Stimulated activated CD4-positive, alpha-beta T cell treated with anti-CD3 and anti-CD28 coated beads, TNF-alpha, amount 100 ng/mL, for 24 hours (primary cell): Measurements from ENCODE around the gene JAGN1.
"Not testable (repeated sequence)": the region's sequence is repeated elsewhere in the genome, so short reads cannot be mapped to it uniquely, and the experiment has no call there.

Experiments used
- DNase-seq, 3 experiments: peaks; one replicate each; pipeline ENCODE4 v3.0.0-alpha.2; 2020; ENCODE audit warnings: low read depth in 3 of 3

JAGN1 gene

DNA sequence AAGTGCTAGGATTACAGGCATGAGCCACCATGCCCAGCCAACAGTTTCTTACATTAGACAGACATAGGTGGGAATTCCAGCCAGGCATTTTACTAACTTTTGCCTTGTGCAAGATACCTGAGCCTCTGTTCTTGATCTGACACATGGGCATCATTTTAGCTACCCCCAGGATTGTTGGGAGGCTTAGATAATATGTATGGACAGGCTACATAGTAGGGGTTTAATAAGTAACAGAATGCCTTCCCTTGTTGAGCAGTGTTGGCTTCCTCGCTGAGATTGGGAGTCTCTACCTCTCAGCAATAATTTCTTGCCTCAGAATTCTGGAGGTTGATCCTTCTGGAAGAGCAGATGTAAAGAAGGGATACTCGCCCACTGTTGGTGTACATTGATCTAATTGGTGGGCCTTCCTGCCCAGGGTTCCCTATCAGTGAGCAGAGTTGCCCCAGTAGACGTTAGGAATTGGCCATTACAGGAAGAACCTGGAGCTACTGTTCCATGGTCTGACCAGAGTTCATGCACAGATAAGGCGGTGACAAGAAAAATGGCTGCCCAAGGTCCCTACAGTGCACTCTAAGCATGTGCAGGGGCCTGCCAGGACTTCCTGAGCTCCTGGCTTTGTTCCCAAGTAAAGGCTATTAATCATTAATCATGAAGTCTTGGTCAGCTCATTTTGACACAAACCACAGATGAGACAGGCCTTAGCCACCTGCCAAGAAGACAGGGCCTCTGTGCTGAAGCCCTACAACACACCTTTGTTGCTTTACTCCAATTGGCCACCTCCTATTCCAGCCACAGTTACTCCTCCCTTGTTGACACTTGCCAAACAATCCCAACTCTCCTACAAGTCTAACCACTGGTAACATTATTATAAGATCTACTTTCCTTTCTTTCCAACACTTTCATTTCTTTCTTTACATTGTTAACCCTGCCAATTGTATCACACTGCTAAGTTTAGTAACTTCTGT lies 7.3 kb downstream of the JAGN1 start:
- no peak for DNase-seq

DNA sequence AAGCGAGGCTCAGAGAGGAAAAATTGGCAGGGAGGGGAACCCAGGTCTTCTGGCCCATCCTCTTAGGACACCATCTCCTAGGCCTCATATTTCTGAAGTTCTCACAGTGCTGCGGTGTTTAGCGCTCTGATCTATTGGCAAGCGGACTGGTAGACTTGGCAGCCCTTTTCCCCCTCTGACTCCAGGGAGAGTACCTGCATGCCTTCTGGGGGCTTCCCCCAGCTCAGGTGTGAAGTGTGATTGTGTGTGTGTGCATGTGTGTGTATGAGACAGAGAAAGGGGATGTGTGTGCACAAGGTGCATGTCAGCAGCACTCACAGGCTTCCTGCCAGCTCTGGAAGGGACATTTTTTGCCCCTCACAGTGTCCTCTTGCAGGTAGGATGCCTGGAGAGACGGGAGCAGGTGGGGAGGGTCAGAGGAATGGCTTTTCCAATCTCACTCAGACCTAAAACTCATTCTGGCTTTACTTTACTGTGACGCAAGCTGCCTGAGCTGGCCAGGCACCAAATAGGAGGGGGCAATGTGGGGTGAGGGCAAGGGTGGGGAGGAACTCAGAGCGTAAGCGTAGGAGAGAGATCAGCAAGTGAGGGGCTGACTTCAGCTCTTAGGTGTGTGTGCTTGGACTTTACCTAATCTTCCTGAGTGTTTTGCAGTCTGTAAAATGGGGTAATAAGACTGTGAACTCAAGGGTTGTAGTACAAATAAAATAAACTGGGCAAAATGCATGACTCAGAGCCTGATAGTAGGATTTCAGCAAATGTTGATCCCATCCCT lies 8.2 kb downstream of the JAGN1 start:
- DNase-seq, result no peak

DNA sequence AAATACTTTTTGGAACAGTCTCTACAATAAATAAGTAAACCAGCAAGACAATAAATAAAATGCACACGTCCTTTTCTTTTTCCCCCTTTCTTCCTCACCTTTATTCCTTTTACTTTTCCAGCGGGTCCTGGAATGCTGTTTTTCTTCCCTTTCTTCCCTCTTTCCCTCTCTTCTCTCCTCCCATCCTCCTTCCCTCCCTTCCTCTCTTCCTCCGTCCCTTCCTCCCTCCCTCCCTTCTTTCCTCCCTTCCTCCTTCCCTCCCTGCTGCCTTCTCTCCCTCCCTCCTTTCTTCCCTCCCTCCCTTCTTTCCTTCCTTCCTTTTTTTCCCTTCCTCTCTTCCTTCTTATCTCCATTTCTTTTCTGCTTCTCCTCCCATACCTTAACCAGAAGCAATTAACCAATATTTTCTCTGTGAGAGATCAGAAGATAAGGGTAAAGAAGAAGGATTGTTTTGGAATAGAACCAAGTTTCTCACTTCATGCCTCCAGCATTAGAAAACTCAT lies 8.9 kb downstream of the JAGN1 start:
- no peak for DNase-seq

DNA sequence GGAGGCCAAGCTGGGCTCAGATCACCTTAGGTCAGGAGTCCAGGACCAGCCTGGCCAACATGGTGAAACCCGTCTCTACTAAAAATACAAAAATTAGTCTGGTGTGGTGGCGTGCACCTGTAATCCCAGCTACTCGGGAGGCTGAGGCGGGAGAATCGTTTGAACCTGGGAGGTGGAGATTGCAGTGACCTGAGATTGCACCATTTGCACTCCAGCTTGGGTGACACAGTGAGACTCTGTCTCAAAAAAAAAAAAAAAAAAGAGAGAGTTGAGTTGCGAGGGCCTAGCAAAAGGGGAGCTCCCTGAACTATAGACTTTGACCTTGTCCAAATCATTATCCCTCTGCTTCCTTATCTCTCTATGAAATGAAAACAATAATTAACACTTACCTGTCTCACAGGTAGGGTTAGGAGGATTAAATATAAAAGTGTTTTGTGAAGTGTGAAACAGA lies 10.6 kb downstream of the JAGN1 start:
- DNase-seq, result not testable (repeated sequence)

DNA sequence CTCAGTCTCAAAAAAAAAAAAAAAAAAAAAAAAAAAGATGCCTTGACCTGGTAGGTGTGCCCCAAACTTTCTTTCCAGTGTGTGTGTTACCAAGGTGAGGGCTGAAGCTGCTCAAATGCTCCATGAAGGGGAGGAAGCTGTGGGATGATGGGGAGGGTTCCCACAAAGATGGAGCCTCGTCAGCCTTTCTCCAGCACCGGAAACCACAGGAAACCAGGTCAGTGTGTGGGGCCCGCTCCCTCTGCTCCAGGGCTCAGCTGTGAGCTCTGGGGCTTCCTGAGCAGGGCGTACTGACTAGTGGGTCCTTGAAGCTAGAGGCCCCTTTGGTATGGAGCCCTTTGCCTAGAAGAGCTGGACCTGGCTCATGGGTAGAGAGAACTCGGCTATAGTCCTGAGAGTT lies 11.6 kb downstream of the JAGN1 start:
- peak in 1 of 3 experiments; percentile 32 for DNase-seq

DNA sequence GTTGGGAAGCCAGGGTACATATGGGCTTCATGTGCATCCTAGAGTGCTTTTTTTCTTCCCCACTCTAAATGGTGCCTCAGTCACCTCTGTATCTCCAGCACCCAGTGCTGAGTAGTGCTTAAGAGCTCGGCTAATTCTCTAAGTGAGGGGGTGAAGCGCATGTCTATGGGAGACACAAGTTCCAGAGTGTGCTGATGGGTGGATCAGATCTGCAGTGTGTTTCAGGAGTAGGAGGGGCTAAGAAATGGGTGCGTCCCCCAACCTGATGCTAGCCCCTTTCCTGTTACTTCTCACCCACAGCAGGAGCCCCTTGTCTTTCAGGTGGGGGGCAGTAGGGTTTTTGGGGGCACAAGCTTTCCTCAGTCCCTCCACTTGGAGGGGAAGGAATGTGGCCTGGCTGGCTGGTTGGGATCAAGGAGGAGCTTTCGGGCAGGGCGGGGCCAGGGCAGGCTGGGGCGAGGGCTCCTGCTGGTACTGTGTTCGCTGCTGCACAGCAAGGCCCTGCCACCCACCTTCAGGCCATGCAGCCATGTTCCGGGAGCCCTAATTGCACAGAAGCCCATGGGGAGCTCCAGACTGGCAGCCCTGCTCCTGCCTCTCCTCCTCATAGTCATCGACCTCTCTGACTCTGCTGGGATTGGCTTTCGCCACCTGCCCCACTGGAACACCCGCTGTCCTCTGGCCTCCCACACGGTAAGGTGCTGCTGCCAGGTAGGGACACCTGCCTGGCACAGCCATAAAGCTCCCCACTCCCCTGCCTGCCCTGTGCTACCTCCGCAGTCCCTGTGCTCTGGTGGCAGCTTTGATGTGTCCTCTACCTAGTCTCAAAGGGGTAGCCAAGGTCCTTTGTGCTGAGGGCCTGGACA lies 12.2 kb downstream of the JAGN1 start, which contains the start of gene IL17RE:
Gene IL17RE, plus strand, starts transcription at position 477 of the 866 bp plus-strand sequence. Its CDS starts 85 bp downstream, at position 562.
- no peak for DNase-seq

DNA sequence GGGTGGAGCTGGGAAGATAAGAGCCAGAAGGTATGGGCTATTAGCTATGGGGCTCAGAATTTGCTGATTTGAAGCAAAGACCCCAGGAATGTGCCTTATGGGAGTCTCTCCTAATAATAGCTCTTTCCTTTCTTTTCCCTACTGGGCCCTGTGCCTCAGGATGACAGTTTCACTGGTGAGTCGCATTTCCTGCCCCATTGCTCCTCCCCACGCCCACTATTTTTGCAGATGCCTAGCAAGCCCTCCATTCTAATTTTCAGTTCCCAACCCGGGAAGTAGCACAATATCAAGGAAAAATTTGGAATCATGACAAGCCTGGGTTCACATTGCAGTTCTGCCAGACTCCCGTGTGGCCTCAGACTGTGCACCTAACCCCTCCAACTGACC lies 12.8 kb downstream of the JAGN1 start:
- DNase-seq, result no peak

DNA sequence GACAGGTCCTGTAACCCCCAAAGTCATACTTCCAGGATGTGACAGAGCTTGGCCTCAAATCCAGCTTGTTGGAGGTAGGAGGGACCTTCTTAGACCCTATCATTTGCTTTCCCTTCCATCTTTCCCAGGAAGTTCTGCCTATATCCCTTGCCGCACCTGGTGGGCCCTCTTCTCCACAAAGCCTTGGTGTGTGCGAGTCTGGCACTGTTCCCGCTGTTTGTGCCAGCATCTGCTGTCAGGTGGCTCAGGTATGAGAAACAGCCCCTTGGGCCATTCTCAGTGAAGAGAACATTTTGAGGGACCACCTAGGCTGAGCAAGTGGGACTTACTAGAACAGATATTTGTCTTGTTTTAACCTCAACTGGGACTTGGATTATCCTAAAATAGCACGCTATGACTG lies 13.5 kb downstream of the JAGN1 start:
- no peak for DNase-seq

DNA sequence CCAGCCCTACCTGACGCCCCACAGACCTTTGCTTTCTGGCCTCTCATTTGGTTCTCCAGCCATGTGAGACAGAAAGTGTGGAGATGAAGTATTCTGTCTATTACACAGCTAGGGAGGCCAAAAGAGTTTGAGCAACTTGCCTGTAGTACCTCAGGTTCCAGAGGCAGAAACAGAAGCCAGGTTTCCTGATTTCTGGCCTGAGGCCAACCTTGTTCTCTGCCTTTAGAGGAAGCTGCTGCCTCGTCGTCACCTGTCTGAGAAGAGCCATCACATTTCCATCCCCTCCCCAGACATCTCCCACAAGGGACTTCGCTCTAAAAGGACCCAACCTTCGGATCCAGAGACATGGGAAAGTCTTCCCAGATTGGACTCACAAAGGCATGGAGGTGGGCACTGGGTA lies 16.1 kb downstream of the JAGN1 start:
- DNase-seq, result no peak

DNA sequence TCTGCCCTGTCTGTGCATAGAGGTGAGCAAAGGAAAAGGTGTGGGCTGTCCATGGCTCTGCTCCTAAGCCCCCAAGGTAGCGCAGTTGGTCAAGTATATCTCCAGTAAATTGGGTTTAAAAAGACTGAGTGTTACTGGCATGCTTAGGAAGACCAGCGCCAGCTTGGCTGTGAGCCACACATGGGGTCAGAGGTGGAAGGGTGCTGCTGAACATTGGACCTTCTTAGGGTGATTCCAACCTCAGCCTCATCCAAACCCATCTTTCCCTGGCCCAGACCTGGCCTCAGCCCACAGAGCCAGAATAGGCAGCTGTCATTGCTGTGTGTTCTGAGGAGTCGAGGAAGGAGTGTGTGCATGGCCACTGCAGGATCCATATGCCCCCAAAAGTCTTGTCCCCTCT lies 17.9 kb downstream of the JAGN1 start:
- no peak for DNase-seq

DNA sequence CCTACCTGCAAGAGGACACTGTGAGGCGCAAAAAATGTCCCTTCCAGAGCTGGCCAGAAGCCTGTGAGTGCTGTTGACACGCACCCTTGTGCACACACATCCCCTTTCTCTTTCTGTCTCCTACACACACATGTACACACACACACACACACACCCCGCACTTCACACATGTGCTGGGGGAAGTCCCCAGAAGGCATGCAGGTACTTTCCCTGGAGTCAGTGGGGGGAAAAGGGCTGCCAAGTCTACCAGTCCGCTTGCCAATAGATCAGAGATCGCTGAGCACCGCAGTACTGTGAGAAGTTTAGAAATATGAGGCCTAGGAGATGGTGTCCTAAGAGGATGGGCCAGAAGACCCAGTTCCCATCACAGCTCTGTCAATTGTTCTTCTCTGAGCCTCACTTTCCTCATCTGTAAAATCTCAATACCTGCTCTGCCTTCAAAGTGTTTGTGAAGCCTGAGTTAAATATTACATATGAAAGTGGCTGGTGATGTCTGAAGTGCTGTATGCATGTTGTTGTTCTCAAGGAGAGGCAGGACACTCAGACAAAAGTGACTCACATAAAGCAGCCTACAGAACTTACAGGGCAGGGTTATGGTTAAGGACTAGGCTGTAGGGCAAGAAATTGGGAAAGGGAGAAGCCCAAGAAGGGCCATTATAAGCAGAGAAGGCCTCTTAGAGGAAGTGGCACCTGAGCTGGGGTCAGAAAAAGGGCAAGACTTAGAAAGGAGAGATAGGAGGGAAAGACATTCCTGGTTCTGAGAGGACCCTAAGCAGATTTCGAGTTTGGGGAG lies 19.0 kb downstream of the JAGN1 start:
- DNase-seq, result no peak

DNA sequence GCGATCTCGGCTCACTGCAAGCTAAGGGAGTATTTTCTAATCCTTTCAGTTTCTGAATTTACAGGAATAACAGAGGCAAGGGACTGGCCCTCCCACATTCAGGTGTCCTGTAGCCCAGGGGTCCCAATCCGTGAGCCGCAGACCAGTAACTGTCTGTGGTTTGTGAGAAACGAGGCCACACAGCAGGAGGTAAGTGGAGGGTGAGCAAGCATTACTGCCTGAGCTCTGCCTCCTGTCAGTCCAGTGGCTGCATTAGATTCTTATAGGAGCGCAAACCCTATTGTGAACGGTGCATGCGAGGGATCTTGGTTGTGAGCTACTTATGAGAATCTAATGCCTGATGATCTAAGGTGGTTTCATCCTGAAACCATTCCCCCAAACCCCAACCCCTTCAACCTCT lies 21.5 kb downstream of the JAGN1 start:
- no peak for DNase-seq

DNA sequence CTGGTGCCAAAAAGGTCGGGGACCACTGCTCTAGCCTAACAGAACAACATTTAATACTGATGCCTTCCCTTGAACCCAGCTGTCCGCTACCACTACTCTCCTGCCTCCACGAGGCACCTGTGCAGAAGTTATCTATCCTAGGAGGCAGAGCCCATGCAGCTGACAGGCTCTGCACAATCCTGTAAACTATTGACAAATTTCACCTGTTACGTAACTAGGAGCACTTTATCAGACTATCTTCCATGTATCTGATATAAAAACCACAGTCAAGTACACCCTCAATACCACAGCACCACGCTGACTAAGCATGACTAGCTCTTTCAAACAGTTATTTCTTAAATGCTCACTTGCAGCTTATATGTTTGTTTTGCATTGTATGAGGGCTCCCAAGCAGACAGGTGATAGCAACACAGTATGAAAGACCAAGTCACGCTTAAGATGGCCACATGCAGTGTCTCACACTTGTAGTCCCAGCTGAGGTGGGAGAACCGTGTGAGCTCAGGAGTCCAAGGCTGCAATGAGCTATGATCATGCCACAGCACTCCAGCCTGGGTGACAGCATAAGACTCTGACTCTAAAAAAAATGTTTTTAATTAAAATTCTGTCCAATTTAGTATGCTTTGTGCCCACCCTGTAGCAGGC lies 22.0 kb downstream of the JAGN1 start:
- no peak for DNase-seq

DNA sequence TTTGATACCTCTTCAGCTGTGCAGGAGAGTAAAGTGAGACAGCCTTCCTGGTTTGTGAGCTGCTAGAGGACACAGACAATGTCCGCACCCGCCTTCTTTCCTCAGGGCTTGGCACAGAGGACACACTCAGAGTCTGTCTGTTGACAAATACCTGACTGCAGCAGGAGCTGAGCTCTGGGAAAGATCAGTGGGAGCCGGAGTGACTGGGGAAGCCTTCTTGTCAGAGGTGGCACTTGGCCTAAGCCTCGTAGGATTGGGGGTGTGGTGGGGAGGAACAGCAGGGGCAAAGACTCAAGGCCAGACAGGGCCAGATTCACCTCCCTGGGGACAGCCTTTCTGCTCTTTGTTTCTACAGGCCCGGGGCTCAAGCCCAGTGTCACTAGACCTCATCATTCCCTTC lies 23.2 kb downstream of the JAGN1 start:
- no peak for DNase-seq

DNA sequence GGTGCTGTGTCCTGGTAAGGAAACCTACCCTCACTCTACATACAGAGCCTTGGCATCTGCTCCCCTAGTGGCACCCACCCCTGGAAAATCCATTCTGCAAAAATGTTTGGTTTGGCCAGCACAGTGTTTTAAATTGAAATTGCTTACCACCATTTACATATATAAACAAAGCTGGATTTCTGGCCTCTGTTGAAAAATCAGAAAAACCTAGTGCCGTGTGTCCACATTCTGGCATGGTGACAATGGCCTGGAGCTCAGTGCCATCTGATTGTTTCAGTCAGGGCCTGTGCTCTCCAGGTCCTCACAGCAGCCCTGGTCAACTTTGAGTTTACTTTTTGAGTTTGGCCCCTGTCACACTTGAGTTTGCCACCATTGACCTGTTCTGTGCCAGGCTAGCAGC lies 23.6 kb downstream of the JAGN1 start:
- DNase-seq, result no peak

DNA sequence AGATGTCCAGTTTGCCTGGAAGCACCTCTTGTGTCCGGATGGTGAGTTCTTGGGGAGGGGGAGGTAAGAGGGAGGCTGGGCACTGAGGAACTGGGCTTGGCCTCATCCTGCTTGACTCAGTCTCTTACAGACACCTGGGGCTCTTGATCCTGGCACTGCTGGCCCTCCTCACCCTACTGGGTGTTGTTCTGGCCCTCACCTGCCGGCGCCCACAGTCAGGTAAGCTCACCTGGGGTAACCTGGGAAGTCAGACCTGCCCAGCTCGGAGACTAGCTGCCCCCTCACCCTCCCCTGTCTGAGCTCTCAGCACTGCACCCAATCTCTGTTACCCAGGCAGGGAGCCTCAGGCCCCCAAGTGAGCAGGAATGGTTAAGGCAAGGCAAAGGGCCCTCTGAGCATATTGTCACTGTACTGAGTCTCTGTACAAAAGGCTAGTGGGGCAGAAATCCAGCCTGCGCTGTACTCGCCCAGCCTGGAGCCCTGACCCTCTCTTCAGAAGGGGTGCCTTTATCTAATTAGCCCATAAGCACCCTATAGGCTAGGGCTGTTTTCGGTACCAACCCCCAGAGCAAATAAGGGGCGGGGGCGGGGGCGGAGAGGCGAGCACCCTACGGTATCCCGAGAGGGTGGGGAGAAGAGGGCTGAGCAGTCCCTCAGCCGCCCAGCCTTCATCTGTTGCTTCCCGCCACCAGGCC lies 24.3 kb downstream of the JAGN1 start:
- peak in 1 of 3 experiments; percentile 43 for DNase-seq

DNA sequence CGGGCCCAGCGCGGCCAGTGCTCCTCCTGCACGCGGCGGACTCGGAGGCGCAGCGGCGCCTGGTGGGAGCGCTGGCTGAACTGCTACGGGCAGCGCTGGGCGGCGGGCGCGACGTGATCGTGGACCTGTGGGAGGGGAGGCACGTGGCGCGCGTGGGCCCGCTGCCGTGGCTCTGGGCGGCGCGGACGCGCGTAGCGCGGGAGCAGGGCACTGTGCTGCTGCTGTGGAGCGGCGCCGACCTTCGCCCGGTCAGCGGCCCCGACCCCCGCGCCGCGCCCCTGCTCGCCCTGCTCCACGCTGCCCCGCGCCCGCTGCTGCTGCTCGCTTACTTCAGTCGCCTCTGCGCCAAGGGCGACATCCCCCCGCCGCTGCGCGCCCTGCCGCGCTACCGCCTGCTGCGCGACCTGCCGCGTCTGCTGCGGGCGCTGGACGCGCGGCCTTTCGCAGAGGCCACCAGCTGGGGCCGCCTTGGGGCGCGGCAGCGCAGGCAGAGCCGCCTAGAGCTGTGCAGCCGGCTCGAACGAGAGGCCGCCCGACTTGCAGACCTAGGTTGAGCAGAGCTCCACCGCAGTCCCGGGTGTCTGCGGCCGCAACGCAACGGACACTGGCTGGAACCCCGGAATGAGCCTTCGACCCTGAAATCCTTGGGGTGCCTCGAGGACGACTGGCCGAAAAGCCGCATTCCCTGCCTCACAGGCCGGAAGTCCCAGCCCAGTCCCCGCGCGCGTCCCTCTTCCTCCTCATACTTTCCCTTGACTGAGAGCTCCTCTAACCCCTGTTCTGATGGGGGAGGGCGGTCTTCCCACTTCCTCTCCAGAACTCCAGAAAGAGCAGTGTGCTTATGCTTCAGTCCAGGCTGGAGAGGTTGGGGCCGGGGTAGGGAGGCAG lies 25.1 kb downstream of the JAGN1 start:
- peak in 1 of 3 experiments; percentile 27 for DNase-seq

DNA sequence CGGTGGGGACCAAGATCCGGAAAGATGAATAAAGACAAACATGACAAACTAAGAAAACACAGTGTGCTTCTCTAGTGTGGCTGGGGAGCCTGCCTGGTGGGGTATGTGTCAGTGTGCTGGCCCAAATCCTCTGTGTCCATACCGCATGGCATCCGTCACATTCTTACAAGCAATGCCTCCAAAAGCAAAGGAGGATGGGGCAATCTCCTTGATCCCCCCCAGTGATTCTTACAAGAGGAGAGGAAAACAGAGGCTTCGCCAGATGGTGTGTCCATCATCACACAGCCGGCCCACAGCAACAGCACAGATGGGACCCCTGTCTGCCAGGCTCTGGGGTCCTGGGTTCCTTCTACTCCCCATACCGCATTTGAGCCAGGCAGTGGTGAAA lies 25.9 kb downstream of the JAGN1 start:
- DNase-seq, result no peak
